ENCODE results near the gene ITPRIPL1.
A peak's percentile ranks its signal among the peaks of the same experiment; 100 is the strongest.
"Not testable (repeated sequence)": the region's sequence is repeated elsewhere in the genome, so short reads cannot be mapped to it uniquely, and the experiment has no call there.

The ITPRIPL1 gene, protein sequence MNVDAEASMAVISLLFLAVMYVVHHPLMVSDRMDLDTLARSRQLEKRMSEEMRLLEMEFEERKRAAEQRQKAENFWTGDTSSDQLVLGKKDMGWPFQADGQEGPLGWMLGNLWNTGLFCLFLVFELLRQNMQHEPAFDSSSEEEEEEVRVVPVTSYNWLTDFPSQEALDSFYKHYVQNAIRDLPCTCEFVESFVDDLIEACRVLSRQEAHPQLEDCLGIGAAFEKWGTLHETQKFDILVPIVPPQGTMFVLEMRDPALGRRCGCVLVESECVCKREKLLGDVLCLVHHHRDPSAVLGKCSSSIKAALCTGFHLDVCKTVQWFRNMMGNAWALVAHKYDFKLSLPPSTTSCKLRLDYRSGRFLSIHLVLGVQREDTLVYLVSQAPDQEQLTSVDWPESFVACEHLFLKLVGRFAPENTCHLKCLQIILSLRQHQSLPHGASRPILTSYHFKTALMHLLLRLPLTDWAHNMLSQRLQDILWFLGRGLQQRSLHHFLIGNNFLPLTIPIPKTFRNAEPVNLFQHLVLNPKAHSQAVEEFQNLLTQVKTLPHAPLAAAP

DNA sequence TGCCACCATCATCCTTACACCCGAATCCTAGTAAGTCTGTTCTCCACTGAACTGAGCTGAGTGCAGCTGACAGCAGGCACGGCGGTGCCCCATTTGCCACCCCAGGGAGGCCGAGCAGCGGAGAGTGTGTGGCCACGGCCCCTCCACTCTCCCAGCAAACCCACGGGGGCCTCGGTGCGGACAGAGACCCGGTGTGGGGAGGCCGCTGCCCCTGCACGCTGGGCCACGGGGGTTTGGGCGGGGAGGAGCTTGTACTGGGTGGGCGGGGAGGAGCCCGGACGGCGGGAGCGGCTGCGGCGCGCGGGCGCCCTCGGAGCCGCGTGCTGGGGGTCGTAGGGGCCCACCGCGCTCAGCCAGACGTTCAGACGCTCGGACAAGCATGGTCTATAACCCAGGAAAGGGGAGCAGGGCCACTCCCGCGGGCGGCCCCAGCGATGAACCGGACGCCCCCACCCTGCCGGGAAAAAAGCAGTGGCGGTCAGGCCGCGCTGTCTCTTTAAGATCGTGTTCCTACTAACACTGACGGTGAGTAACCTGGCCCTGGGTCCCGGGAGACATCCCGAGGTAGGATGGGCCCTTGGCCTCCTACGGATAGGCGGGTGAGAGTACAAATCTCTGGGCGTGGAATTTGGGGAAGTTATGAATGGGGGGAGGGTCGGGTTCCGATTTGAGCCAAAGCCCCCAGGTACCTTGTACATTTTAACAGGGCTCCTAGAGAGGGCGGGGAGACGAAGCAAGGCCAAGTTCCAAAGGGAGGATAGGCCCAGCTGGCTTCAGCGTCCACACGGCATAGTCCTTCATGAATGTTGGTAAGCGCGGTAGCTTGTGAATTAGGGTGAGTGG lies at the start of gene ITPRIPL1:
TSS of gene ITPRIPL1 (plus strand) at position 277 of the 843 bp plus-strand sequence. CDS start at position 800, 523 bp downstream.
- Histone ChIP-seq H3K9me3 (ENCODE audit: control insufficient read depth in 2 of 2, low read length in 2 of 2) (no peaks in the 10 kb centered on the region), H3K27ac (ENCODE audit: low read length) (no peak within 1 kb of the TSS), H3K36me3 (ENCODE audit: control insufficient read depth in 2 of 2, insufficient read depth in 2 of 2, low read length in 2 of 2) (no peaks in the 10 kb centered on the region), H3K4me1 (ENCODE audit: control insufficient read depth, insufficient read depth, low read length) (peaks cover 20% of the 10 kb centered on the region), H3K9ac (ENCODE audit: low read length in 2 of 2) (peak within 1 kb of the TSS in 1 of 2 donors; percentile 36), H3K4me3 (ENCODE audit: low read length in 2 of 2) (peak within 1 kb of the TSS; percentile 51 to 68), H3K27me3 (ENCODE audit: control insufficient read depth in 1 of 2, insufficient read depth in 2 of 2, low read length in 2 of 2) (peaks cover 29 to 41% of the 10 kb centered on the region in 2 donors)

- H3K27me3 ChIP-seq (ENCODE audit: control insufficient read depth in 1 of 2, insufficient read depth in 2 of 2, low read length in 2 of 2), result no peaks in the 10 kb centered on the region
- no peaks in the 10 kb centered on the region for H3K4me1 ChIP-seq (ENCODE audit: control insufficient read depth, insufficient read depth, low read length)
- H3K9ac ChIP-seq (ENCODE audit: low read length in 2 of 2), result no peak overlapping the region
- no peak overlapping the region for H3K4me3 ChIP-seq (ENCODE audit: low read length in 2 of 2)
- H3K9me3 ChIP-seq (ENCODE audit: control insufficient read depth in 2 of 2, low read length in 2 of 2), result no peaks in the 10 kb centered on the region
- H3K27ac ChIP-seq (ENCODE audit: low read length), result no peak overlapping the region
- peaks cover 64 to 65% of the 10 kb centered on the region in 2 donors for H3K36me3 ChIP-seq (ENCODE audit: control insufficient read depth in 2 of 2, insufficient read depth in 2 of 2, low read length in 2 of 2)
Observed at GRCh38 chr2:96276787-96277499, 48.2 kb upstream of the ITPRIPL1 start.

DNA sequence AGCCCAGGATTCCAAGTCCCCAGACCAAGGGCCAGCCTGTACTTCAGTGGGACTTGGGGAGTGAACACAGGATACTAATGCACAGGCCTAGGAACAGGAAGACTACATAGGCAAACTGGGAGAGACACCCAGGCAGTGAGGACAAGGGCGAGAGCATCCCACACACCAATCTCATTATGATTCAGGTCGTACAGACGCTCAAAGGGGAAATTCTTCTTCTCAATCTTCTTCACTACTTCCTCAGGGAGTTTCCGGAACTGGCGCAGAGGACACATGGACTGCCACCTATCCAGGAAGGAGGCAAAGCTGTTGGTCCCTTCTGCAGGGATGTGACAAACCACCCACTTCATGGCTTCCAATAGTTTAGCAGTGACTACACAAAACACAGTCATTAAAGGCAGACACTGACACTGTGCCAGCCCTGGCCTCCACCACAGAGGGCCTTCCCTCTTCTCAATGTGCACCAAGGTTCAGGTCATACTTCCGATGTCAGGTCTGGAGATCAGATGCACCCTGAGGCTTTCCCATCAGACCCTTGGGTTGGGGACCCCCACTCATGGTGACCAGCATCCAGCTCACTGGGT lies 37.8 kb upstream of the ITPRIPL1 start:
- H3K36me3 ChIP-seq (ENCODE audit: control insufficient read depth in 2 of 2, insufficient read depth in 2 of 2, low read length in 2 of 2), result peaks cover 95 to 98% of the 10 kb centered on the region in 2 donors
- H3K27me3 ChIP-seq (ENCODE audit: control insufficient read depth in 1 of 2, insufficient read depth in 2 of 2, low read length in 2 of 2), result no peaks in the 10 kb centered on the region
- H3K4me1 ChIP-seq (ENCODE audit: control insufficient read depth, insufficient read depth, low read length), result no peaks in the 10 kb centered on the region
- no peak overlapping the region for H3K9ac ChIP-seq (ENCODE audit: low read length in 2 of 2)
- no peaks in the 10 kb centered on the region for H3K9me3 ChIP-seq (ENCODE audit: control insufficient read depth in 2 of 2, low read length in 2 of 2)
- no peak overlapping the region for H3K4me3 ChIP-seq (ENCODE audit: low read length in 2 of 2)
- H3K27ac ChIP-seq (ENCODE audit: low read length), result no peak overlapping the region

GRCh38 chr2:96291751-96292150 lies 33.4 kb upstream of the ITPRIPL1 start:
- H3K9me3 ChIP-seq (ENCODE audit: control insufficient read depth in 2 of 2, low read length in 2 of 2), result no peaks in the 10 kb centered on the region
- peaks cover 85 to 94% of the 10 kb centered on the region in 2 donors for H3K36me3 ChIP-seq (ENCODE audit: control insufficient read depth in 2 of 2, insufficient read depth in 2 of 2, low read length in 2 of 2)
- no peak overlapping the region for H3K9ac ChIP-seq (ENCODE audit: low read length in 2 of 2)
- no peak overlapping the region for H3K4me3 ChIP-seq (ENCODE audit: low read length in 2 of 2)
- H3K27ac ChIP-seq (ENCODE audit: low read length), result no peak overlapping the region
- H3K4me1 ChIP-seq (ENCODE audit: control insufficient read depth, insufficient read depth, low read length), result no peaks in the 10 kb centered on the region
- H3K27me3 ChIP-seq (ENCODE audit: control insufficient read depth in 1 of 2, insufficient read depth in 2 of 2, low read length in 2 of 2), result no peaks in the 10 kb centered on the region

DNA sequence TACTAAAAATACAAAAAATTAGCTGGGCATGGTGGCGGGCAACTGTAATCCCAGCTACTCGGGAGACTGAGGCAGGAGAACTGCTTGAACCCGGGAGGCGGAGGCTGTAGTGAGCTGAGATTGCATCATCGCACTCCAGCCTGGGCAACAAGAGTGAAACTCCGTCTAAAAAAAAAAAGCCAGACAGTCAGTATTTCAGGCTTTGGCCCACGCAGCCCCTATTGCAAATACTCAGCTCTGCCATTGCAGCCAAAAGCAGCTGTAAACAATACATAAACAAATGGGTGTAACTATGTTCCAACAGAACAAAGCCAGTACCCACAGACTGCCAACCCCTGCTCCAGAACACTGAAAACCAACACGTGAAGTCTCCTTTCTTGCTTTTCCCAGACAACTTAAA lies 30.8 kb upstream of the ITPRIPL1 start:
- not testable (repeated sequence) for H3K4me3 ChIP-seq (ENCODE audit: low read length in 2 of 2); H3K27ac ChIP-seq (ENCODE audit: low read length); H3K4me1 ChIP-seq (ENCODE audit: control insufficient read depth, insufficient read depth, low read length); H3K9me3 ChIP-seq (ENCODE audit: control insufficient read depth in 2 of 2, low read length in 2 of 2); H3K27me3 ChIP-seq (ENCODE audit: control insufficient read depth in 1 of 2, insufficient read depth in 2 of 2, low read length in 2 of 2); H3K9ac ChIP-seq (ENCODE audit: low read length in 2 of 2)
- peaks cover 83 to 94% of the 10 kb centered on the region in 2 donors for H3K36me3 ChIP-seq (ENCODE audit: control insufficient read depth in 2 of 2, insufficient read depth in 2 of 2, low read length in 2 of 2)

DNA sequence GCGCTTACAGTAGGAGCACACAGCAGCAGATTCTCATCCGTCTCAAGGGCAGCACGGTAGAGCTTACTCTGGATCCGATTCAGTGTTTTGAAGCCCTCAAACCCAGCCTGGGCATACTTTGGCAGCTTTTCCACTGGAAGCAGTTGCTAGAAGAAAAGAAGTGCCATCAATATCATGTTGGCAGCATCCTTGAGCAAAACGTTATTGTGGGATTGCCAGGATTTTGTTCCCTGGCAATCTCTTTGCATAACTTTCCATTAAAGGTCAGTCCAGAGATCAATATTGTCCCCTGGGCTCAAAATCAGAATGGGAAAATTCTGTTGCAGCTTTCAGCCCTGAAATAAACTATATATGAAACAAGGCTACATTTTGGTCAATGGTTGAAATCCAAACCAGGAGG lies 28.2 kb upstream of the ITPRIPL1 start:
- Histone ChIP-seq H3K4me3 (ENCODE audit: low read length in 2 of 2) (no peak overlapping the region), H3K9ac (ENCODE audit: low read length in 2 of 2) (no peak overlapping the region), H3K4me1 (ENCODE audit: control insufficient read depth, insufficient read depth, low read length) (no peaks in the 10 kb centered on the region), H3K27me3 (ENCODE audit: control insufficient read depth in 1 of 2, insufficient read depth in 2 of 2, low read length in 2 of 2) (no peaks in the 10 kb centered on the region), H3K36me3 (ENCODE audit: control insufficient read depth in 2 of 2, insufficient read depth in 2 of 2, low read length in 2 of 2) (peaks cover 74 to 85% of the 10 kb centered on the region in 2 donors), H3K27ac (ENCODE audit: low read length) (no peak overlapping the region), H3K9me3 (ENCODE audit: control insufficient read depth in 2 of 2, low read length in 2 of 2) (no peaks in the 10 kb centered on the region)

- H3K9ac ChIP-seq (ENCODE audit: low read length in 2 of 2), result peak overlapping the region in 1 of 2 donors; percentile 29
- H3K27ac ChIP-seq (ENCODE audit: low read length), result no peak overlapping the region
- H3K36me3 ChIP-seq (ENCODE audit: control insufficient read depth in 2 of 2, insufficient read depth in 2 of 2, low read length in 2 of 2), result peaks cover 55 to 56% of the 10 kb centered on the region in 2 donors
- H3K27me3 ChIP-seq (ENCODE audit: control insufficient read depth in 1 of 2, insufficient read depth in 2 of 2, low read length in 2 of 2), result no peaks in the 10 kb centered on the region
- no peak overlapping the region for H3K4me3 ChIP-seq (ENCODE audit: low read length in 2 of 2)
- no peaks in the 10 kb centered on the region for H3K9me3 ChIP-seq (ENCODE audit: control insufficient read depth in 2 of 2, low read length in 2 of 2)
- H3K4me1 ChIP-seq (ENCODE audit: control insufficient read depth, insufficient read depth, low read length), result peaks cover 12% of the 10 kb centered on the region
Observed at GRCh38 chr2:96301865-96302264, 23.3 kb upstream of the ITPRIPL1 start.

DNA sequence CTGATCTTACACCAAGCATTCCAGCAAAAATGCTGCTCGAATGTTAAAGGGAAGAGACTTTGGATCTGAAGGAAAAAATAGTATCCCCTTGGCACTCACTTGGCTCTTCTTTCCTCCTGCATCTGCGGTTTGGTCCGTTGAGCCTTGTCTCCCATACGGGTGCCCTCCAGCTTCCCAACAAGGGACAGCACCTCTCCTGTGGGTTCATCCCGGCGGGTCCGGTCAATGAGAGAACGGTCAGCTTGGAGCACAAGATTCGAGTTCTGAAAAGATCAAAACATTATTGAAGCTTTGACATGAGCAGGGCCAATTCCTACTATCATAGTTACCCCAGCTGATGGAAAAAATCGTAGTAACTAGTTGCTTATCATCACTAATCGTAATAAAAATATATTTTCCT lies 20.5 kb upstream of the ITPRIPL1 start:
- peaks cover 12% of the 10 kb centered on the region for H3K4me1 ChIP-seq (ENCODE audit: control insufficient read depth, insufficient read depth, low read length)

DNA sequence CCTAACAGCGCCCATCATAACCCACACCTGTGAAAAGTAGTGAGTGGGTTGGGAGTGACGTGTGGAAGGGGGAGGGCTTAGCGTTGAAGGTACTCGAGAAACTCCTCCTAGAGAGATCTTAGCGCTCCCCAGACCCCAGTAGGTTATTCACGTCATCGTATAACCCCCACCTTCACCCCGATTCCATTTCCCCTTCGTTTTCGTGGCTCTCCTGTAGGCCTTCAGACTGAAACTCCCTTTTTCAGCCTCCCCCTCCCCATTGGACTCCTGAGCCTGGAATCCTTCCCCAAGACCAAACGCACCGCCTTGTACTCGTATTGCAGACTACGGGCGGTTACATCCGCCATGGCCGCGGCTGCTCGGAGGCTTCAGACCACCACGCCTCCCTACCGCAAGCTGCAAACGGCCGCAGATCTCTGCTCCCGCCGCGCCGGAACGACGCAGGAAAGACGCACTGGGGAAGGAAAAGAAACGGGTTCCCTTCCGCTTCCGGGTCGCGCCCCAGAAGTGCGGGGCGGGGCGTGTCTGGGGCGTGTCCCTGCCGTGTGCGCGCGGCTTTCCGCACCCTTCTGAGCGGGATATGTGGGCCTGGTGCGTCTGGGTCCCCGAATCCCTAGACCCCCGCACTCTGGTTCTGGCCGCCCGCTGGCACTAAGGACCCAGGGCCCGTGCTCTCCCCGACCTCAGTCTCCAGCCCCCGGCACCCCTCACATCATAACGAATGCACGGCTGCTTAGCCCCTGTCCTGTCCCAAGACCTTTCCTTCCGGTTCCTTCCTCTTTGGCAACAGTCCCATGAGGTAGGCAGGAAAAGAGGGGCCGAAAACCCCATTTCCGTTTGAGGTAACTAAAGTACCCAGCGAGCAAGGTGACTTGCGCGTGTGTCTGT lies 19.8 kb upstream of the ITPRIPL1 start, which contains the start of gene SNRNP200:
TSS of gene SNRNP200 (minus strand) at position 456 of the 888 bp plus-strand sequence. CDS start at position 347, 109 bp downstream.
- H3K4me3 ChIP-seq (ENCODE audit: low read length in 2 of 2), result peak within 1 kb of the TSS; percentile 96 to 99
- peak within 1 kb of the TSS; percentile 78 to 96 for H3K9ac ChIP-seq (ENCODE audit: low read length in 2 of 2)
- no peaks in the 10 kb centered on the region for H3K27me3 ChIP-seq (ENCODE audit: control insufficient read depth in 1 of 2, insufficient read depth in 2 of 2, low read length in 2 of 2)
- H3K9me3 ChIP-seq (ENCODE audit: control insufficient read depth in 2 of 2, low read length in 2 of 2), result no peaks in the 10 kb centered on the region
- H3K4me1 ChIP-seq (ENCODE audit: control insufficient read depth, insufficient read depth, low read length), result peaks cover 12% of the 10 kb centered on the region
- H3K27ac ChIP-seq (ENCODE audit: low read length), result peak within 1 kb of the TSS; percentile 76
- peaks cover 26 to 28% of the 10 kb centered on the region in 2 donors for H3K36me3 ChIP-seq (ENCODE audit: control insufficient read depth in 2 of 2, insufficient read depth in 2 of 2, low read length in 2 of 2)

More for the DNA sequence above, 20.5 kb upstream of the ITPRIPL1 start:
- Histone ChIP-seq H3K27me3 (ENCODE audit: control insufficient read depth in 1 of 2, insufficient read depth in 2 of 2, low read length in 2 of 2) (no peaks in the 10 kb centered on the region), H3K36me3 (ENCODE audit: control insufficient read depth in 2 of 2, insufficient read depth in 2 of 2, low read length in 2 of 2) (peaks cover 28 to 29% of the 10 kb centered on the region in 2 donors), H3K9ac (ENCODE audit: low read length in 2 of 2) (peak overlapping the region; percentile 78 to 96), H3K4me3 (ENCODE audit: low read length in 2 of 2) (peak overlapping the region; percentile 96 to 99), H3K9me3 (ENCODE audit: control insufficient read depth in 2 of 2, low read length in 2 of 2) (no peaks in the 10 kb centered on the region), H3K27ac (ENCODE audit: low read length) (no peak overlapping the region)
